Adrenal gland (tissue), 12 donors: Measurements from ENCODE around the gene NRXN3. TPM values are rescaled to one million over a fixed set of nuclear protein-coding genes. Genes with fewer than 3 reads are reported as not detected.

Experiments used
- DNase-seq, 7 donors: peaks; one replicate each; pipeline ENCODE4 v3.0.0-alpha.2; 2019 to 2020
- H3K27ac ChIP-seq, 5 donors: fragments of 200-600 bp; sonication (generic) in 4 of 5; 1 replicate in 3 of 5; 2 replicates in 2 of 5; pipeline versions ENCODE4 v1.5.1 to v1.8.0; 2016 to 2020; ENCODE audit warnings: mild to moderate bottlenecking in 1 of 5
- H3K27me3 ChIP-seq: fragments of 200-600 bp; 2 replicates; pipeline ENCODE4 v1.8.0; 2021
- H3K36me3 ChIP-seq, 2 donors: fragments of 200-600 bp; replicated peaks in 1 of 2; 1 replicate in 1 of 2; 2 replicates in 1 of 2; pipeline versions ENCODE4 v1.5.1 to v1.8.0; 2018 to 2022
- H3K4me1 ChIP-seq, 2 donors: fragments of 200-600 bp; replicated peaks in 1 of 2; 1 replicate in 1 of 2; 2 replicates in 1 of 2; pipeline versions ENCODE4 v1.5.1 to v1.8.0; 2018 to 2021
- H3K4me3 ChIP-seq, 4 donors: fragments of 200-600 bp; sonication (generic) in 3 of 4; one replicate each; pipeline ENCODE4 v1.5.1; 2016 to 2018
- H3K9me3 ChIP-seq, 3 donors: fragments of 200-600 bp; sonication (generic) in 1 of 3; replicated peaks in 1 of 3; 1 replicate in 2 of 3; 2 replicates in 1 of 3; pipeline versions ENCODE4 v1.5.1 to v1.8.0; 2016 to 2021
- CTCF ChIP-seq, 6 experiments: fragments of 450-650 bp in 4 of 6; fragments of 200-600 bp in 2 of 6; sonication (generic) in 1 of 6; IDR thresholded peaks; 1 replicate in 5 of 6; 2 replicates in 1 of 6; pipeline versions ENCODE4 v1.5.1 to v1.8.0; 2016 to 2021; ENCODE audit warnings: antibody characterized with exemption in 6 of 6, mild to moderate bottlenecking in 2 of 6, moderate library complexity in 1 of 6
- POLR2A ChIP-seq, 2 donors: fragments of 450-650 bp; IDR thresholded peaks; one replicate each; pipeline ENCODE4 v1.6.1; 2017; ENCODE audit warnings: antibody characterized with exemption in 2 of 2, mild to moderate bottlenecking in 2 of 2, moderate library complexity in 1 of 2
- WGBS, 4 donors: extraction: QIAGEN DNeasy Blood & Tissue Kit in 2 of 4; methylation state at CpG; one replicate each; pipeline versions ENCODE4 v1.1.5 to v1.1.7; 2013 to 2017; 5-methylcytosine and 5-hydroxymethylcytosine counted together
- intact Hi-C, 2 donors: fragments of 100-400 bp; cut with DNase I; formaldehyde crosslinking; loops; one replicate each; pipeline versions ENCODE4 v1.14.1 to v1.15.0; 2022 to 2023
- polyA plus RNA-seq, 3 donors: library from polyadenylated mRNA; stranded (reverse); fragments of 200-250 nt in 2 of 3; fragments of 350-450 nt in 1 of 3; fragmentation: Illumina TruSeq in 1 of 3; extraction: RNeasy Lipid Tissue Mini Kit (QIAGEN cat#74804) in 1 of 3; gene quantifications; one replicate each; pipeline ENCODE4 v1.2.3, GENCODE V29; 2013 to 2014
- total RNA-seq, 9 donors: library from RNA; depleted of rRNA in 4 of 9; stranded (reverse); fragments of >200 nt in 4 of 9; fragments of 120-200 nt in 1 of 9; fragmentation: NEBNext Ultra II Directional in 1 of 9; extraction: Animal tissue kit (Norgen Biotek cat#: 25700) in 1 of 9; gene quantifications; one replicate each; pipeline versions ENCODE4 v1.1.0 to v1.2.4, GENCODE V29; 2013 to 2023
- donor health status: healthy with polysubstance abuse.
- donor health status: Bipolar disorder and iron deficiency.
- donor health status: DM: yes; HTN: yes; CAD: no.
- donor health status: DM: no; HTN: no; CAD: no.
- donor health status: DM: no; HTN: no; CAD: no.
- donor health status: DM: yes; HTN: yes; CAD: no.

The NRXN3 gene
- total and polyA plus RNA-seq, 12 donors: 0.09 to 8.5 (median 1.6) TPM

- Histone ChIP-seq H3K4me3 (no peak overlapping the region), H3K27me3 (peaks cover 3% of the 10 kb centered on the region), H3K9me3 (no peaks in the 10 kb centered on the region), H3K27ac (no peak overlapping the region), H3K36me3 (no peaks in the 10 kb centered on the region), H3K4me1 (no peaks in the 10 kb centered on the region)
- intact Hi-C loops: no loop called here
- no peak for DNase-seq
- 68 to 80% (median 73%) methylated on average over 2 of the region's 2 CpGs for WGBS, 4 donors
- TF ChIP-seq POLR2A (IDR thresholded peaks at IDR 0.05) (no peak), CTCF (IDR thresholded peaks at IDR 0.05) (no peak)
Observed at GRCh38 chr14:78319406-78319805, 149.2 kb downstream of the NRXN3 start.

DNA sequence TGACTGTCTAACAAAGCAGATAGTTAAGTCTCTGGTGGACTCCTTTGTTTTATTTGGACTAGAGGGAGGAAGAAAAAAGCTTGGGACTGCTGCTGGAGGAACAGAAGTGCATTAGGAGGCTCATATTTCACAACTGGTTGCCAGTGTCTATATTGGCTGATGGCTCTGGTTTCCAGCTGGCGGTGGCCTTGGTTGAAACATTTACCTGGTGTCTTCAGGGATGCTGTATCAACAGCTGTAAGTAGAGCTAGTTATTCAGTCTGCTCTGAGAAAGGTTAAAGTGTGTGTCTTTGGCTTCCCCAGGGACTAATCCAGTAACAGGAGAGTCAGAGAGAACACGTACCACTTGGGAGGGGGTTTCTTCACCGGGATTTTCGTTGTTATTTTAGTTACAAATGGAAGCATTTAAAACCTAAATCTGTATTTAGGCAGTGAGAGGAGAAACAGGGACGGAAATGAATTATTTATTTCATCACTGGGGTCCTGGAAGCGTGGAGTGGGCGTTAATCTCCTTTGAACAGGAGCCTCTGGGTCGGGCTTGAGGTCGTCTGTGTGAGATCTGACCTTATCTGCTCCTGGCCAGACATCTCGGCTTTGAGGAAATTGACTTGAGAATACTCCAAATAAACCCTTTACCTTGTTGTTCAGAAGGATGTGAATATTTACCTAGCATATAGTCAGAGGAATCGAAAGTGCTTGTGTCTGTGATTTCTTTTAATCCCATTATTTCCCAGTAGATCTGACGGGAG is 149.9 kb downstream of the NRXN3 start:
- WGBS, 4 donors: 35 to 43% (median 37%) methylated on average over 12 of the region's 12 CpGs
- no peak for DNase-seq
- H3K27me3 ChIP-seq: peaks cover 3% of the 10 kb centered on the region
- intact Hi-C loops: no loop called here
- H3K36me3 ChIP-seq: no peaks in the 10 kb centered on the region
- H3K4me1 ChIP-seq: no peaks in the 10 kb centered on the region
- no peak for TF ChIP-seq CTCF (IDR thresholded peaks at IDR 0.05)
- TF ChIP-seq POLR2A (IDR thresholded peaks at IDR 0.05): no peak
- no peaks in the 10 kb centered on the region for H3K9me3 ChIP-seq
- H3K27ac ChIP-seq: no peak overlapping the region
- no peak overlapping the region for H3K4me3 ChIP-seq

DNA sequence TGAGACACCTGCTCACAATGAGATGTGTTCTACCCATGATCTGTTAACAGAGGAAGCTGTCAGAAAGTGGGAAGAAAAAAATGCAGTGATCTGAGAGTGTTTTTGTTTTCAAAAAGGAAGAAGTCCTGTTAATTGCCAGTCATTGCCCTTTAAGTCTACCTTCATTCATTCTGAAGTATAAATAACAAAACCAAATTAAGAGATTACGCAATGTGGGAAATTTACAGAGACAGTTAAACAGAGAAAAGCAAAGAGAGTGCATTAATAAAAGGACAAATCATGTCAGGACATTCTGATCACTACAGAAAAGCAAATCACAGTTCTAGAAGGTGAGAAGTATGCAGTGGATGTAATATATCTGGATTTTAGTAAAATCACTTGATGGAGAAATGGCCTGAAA is 154.2 kb downstream of the NRXN3 start:
- Histone ChIP-seq H3K27me3 (peaks cover 3% of the 10 kb centered on the region), H3K27ac (no peak overlapping the region), H3K36me3 (no peaks in the 10 kb centered on the region), H3K4me3 (no peak overlapping the region), H3K4me1 (no peaks in the 10 kb centered on the region), H3K9me3 (no peaks in the 10 kb centered on the region)
- WGBS, 4 donors: 70 to 96% (median 78%) methylated on average over 1 of the region's 1 CpG
- DNase-seq: no peak
- intact Hi-C loops: no loop called here
- TF ChIP-seq POLR2A (IDR thresholded peaks at IDR 0.05): no peak
- no peak for TF ChIP-seq CTCF (IDR thresholded peaks at IDR 0.05)

- intact Hi-C loops: no loop called here
- Histone ChIP-seq H3K27me3 (no peaks in the 10 kb centered on the region), H3K4me1 (no peaks in the 10 kb centered on the region), H3K4me3 (no peak overlapping the region), H3K9me3 (no peaks in the 10 kb centered on the region), H3K36me3 (no peaks in the 10 kb centered on the region), H3K27ac (no peak overlapping the region)
- TF ChIP-seq CTCF (IDR thresholded peaks at IDR 0.05) (no peak), POLR2A (IDR thresholded peaks at IDR 0.05) (no peak)
- DNase-seq: no peak
- WGBS, 4 donors: 38 to 66% (median 57%) methylated on average over 2 of the region's 2 CpGs
Observed at GRCh38 chr14:78325911-78326310, 155.7 kb downstream of the NRXN3 start.
